GM06990 (cell line): ENCODE measurements around the gene DNAH10.

Source experiments
- DNase-seq: peaks from one replicate; pipeline ENCODE4 v3.0.0-alpha.2; 2011; ENCODE audit not compliant: insufficient read length; ENCODE audit errors: extremely low read depth
- H3K27me3 ChIP-seq: replicated peaks from 2 replicates; pipeline ENCODE4 v1.6.0; 2011; ENCODE audit warnings: low read length; ENCODE audit not compliant: control insufficient read depth, insufficient read depth
- H3K36me3 ChIP-seq: 2 replicates; pipeline ENCODE4 v1.5.1; 2011; ENCODE audit warnings: low read length; ENCODE audit not compliant: control insufficient read depth, insufficient read depth
- H3K4me3 ChIP-seq: replicated peaks from 2 replicates; pipeline ENCODE4 v1.5.1; 2011; ENCODE audit warnings: low read depth, mild to moderate bottlenecking, control low read depth, low read length
- CTCF ChIP-seq: IDR thresholded peaks from 2 replicates; pipeline ENCODE4 v1.5.1; 2011; ENCODE audit warnings: low read length, control low read depth, mild to moderate bottlenecking, inconsistent platforms; ENCODE audit not compliant: insufficient read depth, poor library complexity, severe bottlenecking

DNAH10 gene

GRCh38 chr12:123813349-123813748 is 51.2 kb downstream of the DNAH10 start:
- no peak for TF ChIP-seq CTCF
- no peak for DNase-seq
- no peaks in the 10 kb centered on the region; the same call in 1 of the 2 replicates for H3K27me3 ChIP-seq
- H3K36me3 ChIP-seq = no peaks in the 10 kb centered on the region
- H3K4me3 ChIP-seq = no peak overlapping the region

- H3K27me3 ChIP-seq = no peaks in the 10 kb centered on the region; the same call in 1 of the 2 replicates
- no peak for TF ChIP-seq CTCF
- DNase-seq = no peak
- H3K4me3 ChIP-seq = no peak overlapping the region
- no peaks in the 10 kb centered on the region for H3K36me3 ChIP-seq
These were observed 53.9 kb downstream of the DNAH10 start for GRCh38 chr12:123815968-123816367.

GRCh38 chr12:123816896-123817537 is 54.9 kb downstream of the DNAH10 start:
- no peak for DNase-seq
- H3K27me3 ChIP-seq = no peaks in the 10 kb centered on the region; the same call in 1 of the 2 replicates
- TF ChIP-seq CTCF = no peak
- H3K36me3 ChIP-seq = no peaks in the 10 kb centered on the region
- no peak overlapping the region for H3K4me3 ChIP-seq

- TF ChIP-seq CTCF = no peak
- Histone ChIP-seq H3K4me3 (no peak overlapping the region), H3K27me3 (no peaks in the 10 kb centered on the region; the same call in 1 of the 2 replicates), H3K36me3 (no peaks in the 10 kb centered on the region)
- no peak for DNase-seq
These were observed 60.7 kb downstream of the DNAH10 start for GRCh38 chr12:123822804-123823203.

GRCh38 chr12:123828120-123828519 is 66.0 kb downstream of the DNAH10 start:
- no peak overlapping the region for H3K4me3 ChIP-seq
- TF ChIP-seq CTCF = no peak
- no peaks in the 10 kb centered on the region for H3K36me3 ChIP-seq
- no peak for DNase-seq
- no peaks in the 10 kb centered on the region; the same call in 1 of the 2 replicates for H3K27me3 ChIP-seq
